Liver (tissue), 9 donors: ENCODE results near the gene FAT1. TPM values are rescaled to one million over a fixed set of nuclear protein-coding genes. Genes with fewer than 3 reads are reported as not detected.

Source experiments
- DNase-seq: peaks from one replicate; pipeline ENCODE4 v3.0.0-alpha.2; 2017; ENCODE audit warnings: low spot score
- H3K27ac ChIP-seq, 2 donors: one replicate each; pipeline ENCODE4 v1.7.0; 2013; ENCODE audit warnings: inconsistent platforms in 2 of 2, low read length in 2 of 2, control low read depth in 1 of 2, low read depth in 1 of 2, mild to moderate bottlenecking in 1 of 2
- H3K27me3 ChIP-seq, 4 donors: one replicate each; pipeline versions ENCODE4 v1.6.1 to v1.7.0; 2013; ENCODE audit warnings: low read length in 3 of 4, inconsistent platforms in 1 of 4, mild to moderate bottlenecking in 1 of 4, moderate library complexity in 1 of 4; ENCODE audit not compliant: control insufficient read depth in 4 of 4, insufficient read depth in 4 of 4
- H3K36me3 ChIP-seq, 4 donors: one replicate each; pipeline versions ENCODE4 v1.6.1 to v1.7.0; 2013; ENCODE audit warnings: low read length in 3 of 4, mild to moderate bottlenecking in 3 of 4, low read depth in 1 of 4, moderate library complexity in 1 of 4; ENCODE audit not compliant: control insufficient read depth in 4 of 4, insufficient read depth in 3 of 4
- H3K4me1 ChIP-seq, 4 donors: one replicate each; pipeline versions ENCODE4 v1.6.1 to v1.7.0; 2013; ENCODE audit warnings: low read length in 3 of 4, mild to moderate bottlenecking in 3 of 4, moderate library complexity in 1 of 4; ENCODE audit not compliant: control insufficient read depth in 4 of 4, insufficient read depth in 4 of 4
- H3K4me3 ChIP-seq, 3 donors: one replicate each; pipeline versions ENCODE4 v1.6.1 to v1.7.0; 2013; ENCODE audit warnings: low read length in 3 of 3, control low read depth in 1 of 3, low read depth in 1 of 3, mild to moderate bottlenecking in 1 of 3
- H3K9ac ChIP-seq, 2 donors: one replicate each; pipeline ENCODE4 v1.7.0; 2013; ENCODE audit warnings: low read length in 2 of 2, mild to moderate bottlenecking in 2 of 2, moderate library complexity in 2 of 2, control low read depth in 1 of 2, low read depth in 1 of 2
- H3K9me3 ChIP-seq, 4 donors: one replicate each; pipeline versions ENCODE4 v1.6.1 to v1.7.0; 2013; ENCODE audit warnings: low read length in 3 of 4; ENCODE audit not compliant: control insufficient read depth in 4 of 4
- EGR1 ChIP-seq, 2 donors: IDR thresholded peaks; 2 replicates each; pipeline ENCODE4 v1.6.1; 2016 to 2018; ENCODE audit warnings: antibody characterized with exemption in 2 of 2, low read depth in 2 of 2
- FOXA1 ChIP-seq: IDR thresholded peaks from 2 replicates; pipeline ENCODE4 v1.6.1; 2016; ENCODE audit warnings: antibody characterized with exemption
- FOXA2 ChIP-seq: IDR thresholded peaks from 2 replicates; pipeline ENCODE4 v1.6.1; 2016; ENCODE audit warnings: antibody characterized with exemption
- GABPA ChIP-seq, 2 donors: IDR thresholded peaks in 1 of 2; conservative IDR thresholded peaks in 1 of 2; 2 replicates each; pipeline ENCODE4 v1.6.1; 2016; ENCODE audit warnings: antibody characterized with exemption in 2 of 2, mild to moderate bottlenecking in 1 of 2, moderate library complexity in 1 of 2
- HNF4A ChIP-seq, 2 donors: conservative IDR thresholded peaks; 2 replicates each; pipeline ENCODE4 v1.6.1; 2016; ENCODE audit warnings: antibody characterized with exemption in 2 of 2, mild to moderate bottlenecking in 2 of 2
- HNF4G ChIP-seq: IDR thresholded peaks from 2 replicates; pipeline ENCODE4 v1.6.1; 2016; ENCODE audit warnings: antibody characterized with exemption
- NR2F2 ChIP-seq: IDR thresholded peaks from 2 replicates; pipeline ENCODE4 v1.6.1; 2016; ENCODE audit warnings: antibody characterized with exemption
- RAD21 ChIP-seq, 2 donors: IDR thresholded peaks; 2 replicates each; pipeline ENCODE4 v1.6.1; 2016; ENCODE audit warnings: antibody characterized with exemption in 2 of 2, mild to moderate bottlenecking in 2 of 2
- RXRA ChIP-seq, 2 donors: IDR thresholded peaks; 2 replicates each; pipeline ENCODE4 v1.6.1; 2017 to 2018; ENCODE audit warnings: antibody characterized with exemption in 2 of 2, mild to moderate bottlenecking in 1 of 2
- SP1 ChIP-seq: IDR thresholded peaks from 2 replicates; pipeline ENCODE4 v1.6.1; 2018; ENCODE audit warnings: antibody characterized with exemption, mild to moderate bottlenecking
- ZBTB33 ChIP-seq: IDR thresholded peaks from 2 replicates; pipeline ENCODE4 v1.6.1; 2016; ENCODE audit warnings: antibody characterized with exemption
- WGBS: extraction: QIAGEN DNeasy Blood & Tissue Kit; methylation state at CpG from one replicate; pipeline ENCODE4 v1.1.7; 2013; 5-methylcytosine and 5-hydroxymethylcytosine counted together
- polyA plus RNA-seq, 2 donors: library from polyadenylated mRNA; stranded (reverse) in 1 of 2; unstranded in 1 of 2; fragments of 200-250 nt in 1 of 2; fragments of >200 nt in 1 of 2; fragmentation: Nextera tagmentation in 1 of 2; extraction: Ambion mirVana in 1 of 2; gene quantifications; one replicate each; pipeline versions ENCODE4 v1.2.1 to v1.2.3, GENCODE V29; 2013 to 2015
- total RNA-seq, 2 donors: library from RNA; depleted of rRNA; stranded (reverse); fragments of >200 nt; gene quantifications; one replicate each; pipeline ENCODE4 v1.2.3, GENCODE V29; 2014
- TF ChIP-seq, protein P1 (sequence below): fragments of 150-350 bp; IDR thresholded peaks from 2 replicates; pipeline ENCODE4 v1.5.1; 2017; ENCODE audit warnings: improper control_type of control experiment, low read depth, low read length; ENCODE audit not compliant: missing input control
- TF ChIP-seq, protein P2 (sequence below): IDR thresholded peaks from 2 replicates; pipeline ENCODE4 v1.6.1; 2016; ENCODE audit warnings: antibody characterized with exemption, mild to moderate bottlenecking
- TF ChIP-seq, protein P3 (sequence below): IDR thresholded peaks from 2 replicates; pipeline ENCODE4 v1.6.1; 2016; ENCODE audit warnings: antibody characterized with exemption
- TF ChIP-seq, protein P4 (sequence below): IDR thresholded peaks from 2 replicates; pipeline ENCODE4 v1.6.1; 2016; ENCODE audit warnings: antibody characterized with exemption
- donor health status: healthy.
- donor health status: healthy.
- donor health status: healthy.
- donor health status: healthy.
- donor health status: healthy.

Gene FAT1
- total and polyA plus RNA-seq, 4 donors: 10.0 to 48.0 (median 30.0) TPM

DNA sequence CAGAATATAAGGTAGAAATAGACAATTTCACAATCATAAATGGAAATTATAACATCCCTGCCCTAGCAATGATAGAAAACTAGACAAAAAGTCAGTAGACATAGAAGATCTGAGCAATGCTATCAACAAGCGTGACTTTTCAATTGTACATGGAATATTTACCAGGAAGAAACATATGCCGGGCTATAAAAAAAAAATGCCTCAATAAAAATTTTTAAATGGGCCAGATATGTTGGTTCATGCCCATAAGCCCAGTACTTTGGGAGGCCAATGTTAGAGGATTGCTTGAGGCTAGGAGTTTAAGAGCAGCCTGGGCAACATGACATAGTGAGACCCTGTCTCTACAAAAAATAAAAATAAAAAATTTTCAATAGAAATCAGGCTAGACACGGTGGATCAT, 163.0 kb downstream of the FAT1 start (continued):
- TF ChIP-seq, protein P1, sequence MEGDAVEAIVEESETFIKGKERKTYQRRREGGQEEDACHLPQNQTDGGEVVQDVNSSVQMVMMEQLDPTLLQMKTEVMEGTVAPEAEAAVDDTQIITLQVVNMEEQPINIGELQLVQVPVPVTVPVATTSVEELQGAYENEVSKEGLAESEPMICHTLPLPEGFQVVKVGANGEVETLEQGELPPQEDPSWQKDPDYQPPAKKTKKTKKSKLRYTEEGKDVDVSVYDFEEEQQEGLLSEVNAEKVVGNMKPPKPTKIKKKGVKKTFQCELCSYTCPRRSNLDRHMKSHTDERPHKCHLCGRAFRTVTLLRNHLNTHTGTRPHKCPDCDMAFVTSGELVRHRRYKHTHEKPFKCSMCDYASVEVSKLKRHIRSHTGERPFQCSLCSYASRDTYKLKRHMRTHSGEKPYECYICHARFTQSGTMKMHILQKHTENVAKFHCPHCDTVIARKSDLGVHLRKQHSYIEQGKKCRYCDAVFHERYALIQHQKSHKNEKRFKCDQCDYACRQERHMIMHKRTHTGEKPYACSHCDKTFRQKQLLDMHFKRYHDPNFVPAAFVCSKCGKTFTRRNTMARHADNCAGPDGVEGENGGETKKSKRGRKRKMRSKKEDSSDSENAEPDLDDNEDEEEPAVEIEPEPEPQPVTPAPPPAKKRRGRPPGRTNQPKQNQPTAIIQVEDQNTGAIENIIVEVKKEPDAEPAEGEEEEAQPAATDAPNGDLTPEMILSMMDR: no peak
- TF ChIP-seq HNF4A (conservative IDR thresholded peaks at IDR 0.05): no peak
- TF ChIP-seq RAD21 (IDR thresholded peaks at IDR 0.05): no peak
- no peak for TF ChIP-seq FOXA2
- no peak for TF ChIP-seq SP1
- TF ChIP-seq FOXA1: no peak

DNA sequence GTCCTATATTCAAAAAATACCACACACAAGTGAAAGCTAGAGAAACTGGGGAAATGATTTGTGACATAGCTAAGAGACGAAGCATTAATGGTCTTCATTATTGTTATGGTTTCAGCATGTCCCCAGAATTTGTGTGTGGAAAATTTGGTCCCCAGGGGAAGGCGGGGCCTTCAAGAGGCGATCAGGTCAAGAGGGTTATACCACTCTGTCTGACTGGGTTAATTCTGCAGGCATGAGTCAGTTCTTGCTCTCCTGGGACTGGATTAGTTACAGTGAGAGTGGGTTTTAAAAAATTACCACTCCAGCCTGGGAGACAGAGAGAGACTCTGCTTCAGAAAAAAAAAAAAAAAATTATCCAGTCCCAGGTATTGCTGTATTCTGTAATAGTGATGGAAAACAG, 166.2 kb downstream of the FAT1 start:
- H3K4me1 ChIP-seq: peaks cover 0 to 7% (median 6%) of the 10 kb centered on the region in 4 donors
- no peak for DNase-seq
- H3K9me3 ChIP-seq: peaks cover 0 to 3% (median 0%) of the 10 kb centered on the region in 4 donors
- no peak overlapping the region for H3K4me3 ChIP-seq
- no peak overlapping the region for H3K9ac ChIP-seq
- no peak for TF ChIP-seq SP1
- TF ChIP-seq, protein P2, sequence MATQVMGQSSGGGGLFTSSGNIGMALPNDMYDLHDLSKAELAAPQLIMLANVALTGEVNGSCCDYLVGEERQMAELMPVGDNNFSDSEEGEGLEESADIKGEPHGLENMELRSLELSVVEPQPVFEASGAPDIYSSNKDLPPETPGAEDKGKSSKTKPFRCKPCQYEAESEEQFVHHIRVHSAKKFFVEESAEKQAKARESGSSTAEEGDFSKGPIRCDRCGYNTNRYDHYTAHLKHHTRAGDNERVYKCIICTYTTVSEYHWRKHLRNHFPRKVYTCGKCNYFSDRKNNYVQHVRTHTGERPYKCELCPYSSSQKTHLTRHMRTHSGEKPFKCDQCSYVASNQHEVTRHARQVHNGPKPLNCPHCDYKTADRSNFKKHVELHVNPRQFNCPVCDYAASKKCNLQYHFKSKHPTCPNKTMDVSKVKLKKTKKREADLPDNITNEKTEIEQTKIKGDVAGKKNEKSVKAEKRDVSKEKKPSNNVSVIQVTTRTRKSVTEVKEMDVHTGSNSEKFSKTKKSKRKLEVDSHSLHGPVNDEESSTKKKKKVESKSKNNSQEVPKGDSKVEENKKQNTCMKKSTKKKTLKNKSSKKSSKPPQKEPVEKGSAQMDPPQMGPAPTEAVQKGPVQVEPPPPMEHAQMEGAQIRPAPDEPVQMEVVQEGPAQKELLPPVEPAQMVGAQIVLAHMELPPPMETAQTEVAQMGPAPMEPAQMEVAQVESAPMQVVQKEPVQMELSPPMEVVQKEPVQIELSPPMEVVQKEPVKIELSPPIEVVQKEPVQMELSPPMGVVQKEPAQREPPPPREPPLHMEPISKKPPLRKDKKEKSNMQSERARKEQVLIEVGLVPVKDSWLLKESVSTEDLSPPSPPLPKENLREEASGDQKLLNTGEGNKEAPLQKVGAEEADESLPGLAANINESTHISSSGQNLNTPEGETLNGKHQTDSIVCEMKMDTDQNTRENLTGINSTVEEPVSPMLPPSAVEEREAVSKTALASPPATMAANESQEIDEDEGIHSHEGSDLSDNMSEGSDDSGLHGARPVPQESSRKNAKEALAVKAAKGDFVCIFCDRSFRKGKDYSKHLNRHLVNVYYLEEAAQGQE: no peak
- no peak for TF ChIP-seq EGR1 (IDR thresholded peaks at IDR 0.05; ENCODE audit: low read depth in 2 of 2)
- TF ChIP-seq RXRA (IDR thresholded peaks at IDR 0.05): no peak
- TF ChIP-seq ZBTB33: no peak
- no peak for TF ChIP-seq NR2F2
- no peak for TF ChIP-seq RAD21 (IDR thresholded peaks at IDR 0.05)
- no peak for TF ChIP-seq FOXA1
- WGBS: 86% methylated on average over 3 of the region's 3 CpGs
- H3K27me3 ChIP-seq: peaks cover 0 to 9% (median 0%) of the 10 kb centered on the region in 4 donors
- H3K27ac ChIP-seq: no peak overlapping the region
- no peaks in the 10 kb centered on the region for H3K36me3 ChIP-seq

GRCh38 chr4:186557061-186557460, 166.6 kb downstream of the FAT1 start:
- Histone ChIP-seq H3K36me3 (no peaks in the 10 kb centered on the region), H3K27me3 (peaks cover 0 to 9% (median 0%) of the 10 kb centered on the region in 4 donors), H3K9me3 (peaks cover 0 to 3% (median 0%) of the 10 kb centered on the region in 4 donors), H3K4me1 (peaks cover 0 to 7% (median 6%) of the 10 kb centered on the region in 4 donors), H3K27ac (no peak overlapping the region), H3K4me3 (no peak overlapping the region), H3K9ac (no peak overlapping the region)
- no peak for DNase-seq
- 52% methylated on average over 7 of the region's 7 CpGs for WGBS
- no peak for TF ChIP-seq HNF4A (conservative IDR thresholded peaks at IDR 0.05)
- TF ChIP-seq RAD21 (IDR thresholded peaks at IDR 0.05): no peak
- TF ChIP-seq GABPA (IDR thresholded peaks at IDR 0.05 in 1 of 2, conservative IDR thresholded peaks at IDR 0.05 in 1 of 2): no peak
- no peak for TF ChIP-seq EGR1 (IDR thresholded peaks at IDR 0.05; ENCODE audit: low read depth in 2 of 2)
- TF ChIP-seq RXRA (IDR thresholded peaks at IDR 0.05): no peak
- TF ChIP-seq, protein P1: no peak
- no peak for TF ChIP-seq SP1
- no peak for TF ChIP-seq HNF4G
- TF ChIP-seq, protein P2: no peak
- TF ChIP-seq FOXA1: no peak
- TF ChIP-seq, protein P3, sequence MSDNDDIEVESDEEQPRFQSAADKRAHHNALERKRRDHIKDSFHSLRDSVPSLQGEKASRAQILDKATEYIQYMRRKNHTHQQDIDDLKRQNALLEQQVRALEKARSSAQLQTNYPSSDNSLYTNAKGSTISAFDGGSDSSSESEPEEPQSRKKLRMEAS: no peak
- TF ChIP-seq, protein P4, sequence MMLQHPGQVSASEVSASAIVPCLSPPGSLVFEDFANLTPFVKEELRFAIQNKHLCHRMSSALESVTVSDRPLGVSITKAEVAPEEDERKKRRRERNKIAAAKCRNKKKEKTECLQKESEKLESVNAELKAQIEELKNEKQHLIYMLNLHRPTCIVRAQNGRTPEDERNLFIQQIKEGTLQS: no peak
- TF ChIP-seq NR2F2: no peak
